GM20000 (cell line): ENCODE results near the gene UGT1A3.

ENCODE experiments used
- DNase-seq: peaks from one replicate; pipeline ENCODE4 v3.0.0; 2012; ENCODE audit warnings: low spot score
- TF ChIP-seq, protein P1 (sequence below): IDR thresholded peaks from 2 replicates; pipeline ENCODE4 v1.5.1; 2012; ENCODE audit warnings: mild to moderate bottlenecking, control low read depth; ENCODE audit errors: extremely low read depth, missing control alignments

Gene UGT1A3

GRCh38 chr2:233799716-233800115 is 70.9 kb downstream of the UGT1A3 start:
- DNase-seq: no peak
- TF ChIP-seq, protein P1, sequence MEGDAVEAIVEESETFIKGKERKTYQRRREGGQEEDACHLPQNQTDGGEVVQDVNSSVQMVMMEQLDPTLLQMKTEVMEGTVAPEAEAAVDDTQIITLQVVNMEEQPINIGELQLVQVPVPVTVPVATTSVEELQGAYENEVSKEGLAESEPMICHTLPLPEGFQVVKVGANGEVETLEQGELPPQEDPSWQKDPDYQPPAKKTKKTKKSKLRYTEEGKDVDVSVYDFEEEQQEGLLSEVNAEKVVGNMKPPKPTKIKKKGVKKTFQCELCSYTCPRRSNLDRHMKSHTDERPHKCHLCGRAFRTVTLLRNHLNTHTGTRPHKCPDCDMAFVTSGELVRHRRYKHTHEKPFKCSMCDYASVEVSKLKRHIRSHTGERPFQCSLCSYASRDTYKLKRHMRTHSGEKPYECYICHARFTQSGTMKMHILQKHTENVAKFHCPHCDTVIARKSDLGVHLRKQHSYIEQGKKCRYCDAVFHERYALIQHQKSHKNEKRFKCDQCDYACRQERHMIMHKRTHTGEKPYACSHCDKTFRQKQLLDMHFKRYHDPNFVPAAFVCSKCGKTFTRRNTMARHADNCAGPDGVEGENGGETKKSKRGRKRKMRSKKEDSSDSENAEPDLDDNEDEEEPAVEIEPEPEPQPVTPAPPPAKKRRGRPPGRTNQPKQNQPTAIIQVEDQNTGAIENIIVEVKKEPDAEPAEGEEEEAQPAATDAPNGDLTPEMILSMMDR: no peak

DNA sequence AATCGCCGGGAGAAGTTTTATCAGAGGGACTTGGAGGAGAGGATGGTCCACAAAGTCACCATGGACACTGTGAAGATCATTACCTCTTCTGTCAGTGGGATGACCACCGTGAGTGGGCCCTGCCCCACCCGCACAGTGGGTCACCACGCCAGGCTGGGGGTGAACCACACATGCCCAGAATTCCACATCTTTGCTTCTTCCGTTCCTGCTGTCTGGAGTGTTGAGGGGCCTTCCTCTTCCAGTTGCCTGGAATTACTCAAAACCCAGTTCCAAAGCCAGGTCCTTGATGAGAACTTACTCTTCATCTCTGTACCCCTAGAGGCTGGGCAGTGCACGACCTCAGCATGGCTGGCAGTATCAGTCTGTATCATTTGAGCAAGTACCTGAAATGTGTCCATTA is 71.4 kb downstream of the UGT1A3 start:
- no peak for DNase-seq
- TF ChIP-seq, protein P1: no peak

DNA sequence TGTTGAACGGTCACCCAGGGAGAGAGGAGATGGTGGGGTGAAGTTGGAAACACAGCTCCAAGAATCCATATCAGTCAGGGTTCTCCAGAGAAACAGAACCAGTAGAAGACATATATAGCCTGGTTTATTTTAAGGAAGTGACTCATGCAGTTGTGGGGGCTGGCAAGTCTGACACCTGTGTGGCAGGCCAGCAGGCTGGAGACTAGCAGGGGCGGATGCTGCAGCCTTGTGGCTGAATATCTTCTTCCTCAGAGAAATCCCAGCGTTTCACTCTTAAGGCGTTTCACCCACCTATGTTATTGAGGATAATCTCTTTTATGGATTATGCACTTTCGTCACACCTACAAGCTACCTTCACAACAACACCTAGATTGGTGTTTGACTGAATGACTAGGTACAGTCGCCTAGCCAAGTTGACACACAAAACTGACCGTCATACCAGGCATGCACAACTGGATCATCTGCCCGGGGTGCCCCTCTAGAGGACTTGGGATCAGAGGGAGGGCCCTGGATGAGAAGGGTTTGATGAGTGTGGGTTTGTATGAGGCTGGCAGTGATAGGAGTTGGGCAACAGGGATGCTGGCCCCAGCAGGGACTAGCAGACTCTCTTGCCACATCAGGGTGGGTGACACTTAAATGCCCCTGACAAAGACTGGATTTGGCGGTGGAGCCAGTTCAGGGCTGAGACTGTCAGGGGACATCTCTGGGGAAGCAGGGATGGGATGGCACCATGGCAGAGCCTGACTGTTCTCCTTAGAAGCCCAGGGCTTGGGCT is 72.7 kb downstream of the UGT1A3 start:
- TF ChIP-seq, protein P1: no peak
- no peak for DNase-seq

DNA sequence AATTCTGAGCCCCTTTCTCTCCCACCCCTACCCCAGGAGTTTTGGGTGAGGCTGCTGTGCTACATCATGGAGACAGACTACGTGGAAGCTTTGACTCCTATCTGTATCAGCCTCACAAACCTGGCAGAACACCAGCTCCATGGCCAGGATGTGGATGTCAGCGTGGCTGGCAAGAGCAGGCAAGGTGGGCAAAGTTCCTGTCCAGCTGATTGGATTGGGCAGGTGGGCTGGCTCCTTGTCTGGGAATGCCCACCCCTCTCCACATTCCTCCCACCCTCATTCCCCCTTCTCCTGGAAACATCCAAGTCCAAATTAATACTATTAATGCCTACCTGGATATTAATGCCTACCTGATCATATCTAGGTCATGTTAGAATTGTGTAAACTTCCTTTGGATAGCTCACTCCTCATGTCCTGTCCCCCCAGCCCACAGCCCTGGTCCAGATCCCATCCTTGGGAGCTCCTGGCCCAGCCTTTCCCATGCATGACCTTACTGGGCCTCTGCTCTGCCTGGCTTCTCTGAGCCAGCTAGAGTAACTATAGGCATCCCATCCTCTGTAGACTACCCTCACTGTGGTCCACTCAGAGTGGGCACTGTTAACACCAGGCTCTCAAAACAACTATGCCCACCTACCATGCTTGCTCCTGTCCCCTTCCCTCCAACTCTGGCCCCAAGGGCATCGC is 73.4 kb downstream of the UGT1A3 start:
- DNase-seq: no peak
- TF ChIP-seq, protein P1: no peak

DNA sequence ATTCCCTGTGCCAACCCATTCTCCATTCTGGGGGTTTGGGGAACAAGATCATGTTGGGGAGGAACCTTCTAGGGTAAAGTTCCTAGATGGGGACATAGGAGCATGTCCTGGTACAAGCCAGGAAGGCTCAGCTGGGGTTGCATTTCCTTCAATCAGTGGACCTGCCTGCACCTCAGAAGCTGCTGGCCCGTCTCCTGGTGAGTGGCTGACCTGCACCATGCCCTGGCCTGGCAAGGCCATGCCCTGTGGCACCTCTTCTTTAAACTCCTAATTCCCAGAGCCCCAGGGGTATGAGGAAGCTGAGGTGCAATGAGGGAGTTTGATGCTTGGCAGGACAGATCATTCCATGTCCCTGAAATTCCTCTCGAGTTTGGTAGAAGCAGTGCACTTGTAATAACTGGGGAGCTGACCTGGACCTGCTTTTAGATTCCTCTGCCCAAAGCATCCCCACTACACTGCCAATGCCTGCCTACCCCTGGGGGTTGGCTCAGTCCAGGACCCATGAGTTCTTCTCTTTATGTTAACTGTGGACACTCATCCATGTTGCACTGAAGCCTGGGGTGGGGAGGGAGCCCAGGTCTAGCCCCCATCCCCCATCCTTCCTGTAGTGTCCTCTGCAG is 74.6 kb downstream of the UGT1A3 start:
- TF ChIP-seq, protein P1: no peak
- no peak for DNase-seq

DNA sequence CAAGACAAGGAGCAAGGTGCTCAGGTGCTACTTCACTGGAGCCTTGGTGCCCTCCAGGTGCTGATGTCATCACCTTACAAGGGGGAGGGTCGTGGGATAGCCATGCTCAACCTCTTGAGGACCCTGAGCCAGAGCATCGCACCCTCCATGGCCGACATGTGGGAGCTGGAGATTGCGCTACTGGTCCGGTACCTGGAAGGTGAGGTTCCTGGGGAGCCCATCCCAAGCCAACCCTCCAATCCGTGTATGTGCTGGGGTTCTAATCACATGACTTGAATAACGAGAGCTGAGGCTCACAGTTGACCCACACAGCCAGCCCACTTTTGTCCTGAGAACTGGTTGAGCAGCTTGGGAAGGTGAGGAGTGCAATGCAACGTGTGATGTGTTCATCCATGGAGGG is 75.2 kb downstream of the UGT1A3 start:
- TF ChIP-seq, protein P1: no peak
- DNase-seq: no peak
